ENCODE measurements around the gene CDK10.
"Not testable (repeated sequence)": the region's sequence is repeated elsewhere in the genome, so short reads cannot be mapped to it uniquely, and the experiment has no call there.

CDK10 gene

GRCh38 chr16:89695086-89695874, 8.8 kb downstream of the CDK10 start:
- FAIRE-seq = no peak
- DNase-seq (ENCODE audit: insufficient read length, low spot score) = no peak

- no peak for FAIRE-seq
- no peak for DNase-seq (ENCODE audit: insufficient read length, low spot score)
These were observed 9.6 kb downstream of the CDK10 start for GRCh38 chr16:89695875-89696669.

- FAIRE-seq (no peak), DNase-seq (ENCODE audit: insufficient read length, low spot score) (no peak)
These were observed 10.2 kb downstream of the CDK10 start for GRCh38 chr16:89696670-89697128.

- no peak for FAIRE-seq
- no peak for DNase-seq (ENCODE audit: insufficient read length, low spot score)
These were observed 10.7 kb downstream of the CDK10 start for GRCh38 chr16:89697161-89697615.

GRCh38 chr16:89697616-89698331, 11.3 kb downstream of the CDK10 start:
- DNase-seq (ENCODE audit: insufficient read length, low spot score) (no peak), FAIRE-seq (no peak)

GRCh38 chr16:89698717-89699116, 12.2 kb downstream of the CDK10 start:
- DNase-seq (ENCODE audit: insufficient read length, low spot score); FAIRE-seq: not testable (repeated sequence)

- not testable (repeated sequence) for DNase-seq (ENCODE audit: insufficient read length, low spot score); FAIRE-seq
These were observed 13.2 kb downstream of the CDK10 start for GRCh38 chr16:89699629-89700099.

GRCh38 chr16:89700100-89700648, 13.7 kb downstream of the CDK10 start:
- FAIRE-seq (peak; percentile 97), DNase-seq (ENCODE audit: insufficient read length, low spot score) (peak; percentile 94)

- FAIRE-seq (no peak), DNase-seq (ENCODE audit: insufficient read length, low spot score) (no peak)
These were observed 14.3 kb downstream of the CDK10 start for GRCh38 chr16:89700649-89701424.

GRCh38 chr16:89701425-89702406, 15.2 kb downstream of the CDK10 start, which contains the start of gene SPATA2L:
Gene SPATA2L (minus strand): TSS chr16:89701705. CDS start chr16:89701232, 473 bp downstream.
- DNase-seq (ENCODE audit: insufficient read length, low spot score) (peak; percentile 92), FAIRE-seq (peak; percentile 80)

- FAIRE-seq (no peak), DNase-seq (ENCODE audit: insufficient read length, low spot score) (no peak)
These were observed 17.8 kb downstream of the CDK10 start for GRCh38 chr16:89704281-89704680.

- DNase-seq (ENCODE audit: insufficient read length, low spot score) (no peak), FAIRE-seq (no peak)
These were observed 18.5 kb downstream of the CDK10 start for GRCh38 chr16:89705006-89705405.

GRCh38 chr16:89706518-89707260, 20.2 kb downstream of the CDK10 start:
- no peak for DNase-seq (ENCODE audit: insufficient read length, low spot score)
- FAIRE-seq = no peak

GRCh38 chr16:89707695-89708094, 21.2 kb downstream of the CDK10 start:
- no peak for FAIRE-seq
- no peak for DNase-seq (ENCODE audit: insufficient read length, low spot score)

GRCh38 chr16:89708481-89708931, 22.0 kb downstream of the CDK10 start:
- no peak for FAIRE-seq
- no peak for DNase-seq (ENCODE audit: insufficient read length, low spot score)

- no peak for FAIRE-seq
- DNase-seq (ENCODE audit: insufficient read length, low spot score) = no peak
These were observed 22.7 kb downstream of the CDK10 start for GRCh38 chr16:89709166-89709565.

- FAIRE-seq (no peak), DNase-seq (ENCODE audit: insufficient read length, low spot score) (no peak)
These were observed 23.4 kb downstream of the CDK10 start for GRCh38 chr16:89709716-89710432.
